MCF 10A (cell line): ENCODE measurements around the gene PTGES3L. TPM values are rescaled to one million over a fixed set of nuclear protein-coding genes. Genes with fewer than 3 reads are reported as not detected.
A peak's percentile ranks its signal among the peaks of the same experiment; 100 is the strongest.
"Not testable (repeated sequence)": the region's sequence is repeated elsewhere in the genome, so short reads cannot be mapped to it uniquely, and the experiment has no call there.

ENCODE experiments used
- BruUV-seq: library from RNA; stranded (reverse); fragments of 400-500 nt; replicated peaks from 2 replicates; lab custom pipeline; 2021; lab: Mats Ljungman, UMichigan
- CTCF ChIA-PET: fragments of 300-600 bp; sonication (Branson Sonifier 250); formaldehyde crosslinking; extraction: SDS; loops from one replicate; lab custom pipeline; 2021; ENCODE audit warnings: antibody characterized with exemption, inconsistent platforms; lab: Yijun Ruan, JAX
- POLR2A ChIA-PET: fragments of 300-600, 350-650 bp; sonication (Branson Sonifier 250); formaldehyde crosslinking; extraction: SDS; loops from one replicate; lab custom pipeline; 2020; ENCODE audit warnings: antibody characterized with exemption, inconsistent platforms; lab: Yijun Ruan, JAX
- DNase-seq: peaks from one replicate; pipeline ENCODE4 v3.0.0-alpha.2; 2018; ENCODE audit not compliant: unreplicated experiment
- H3K27ac Mint-ChIP-seq: one replicate; pipeline ENCODE4 v1.8.0; 2022; ENCODE audit warnings: mild to moderate bottlenecking, low read depth, mixed read lengths; ENCODE audit not compliant: unreplicated experiment
- H3K27me3 Mint-ChIP-seq: one replicate; pipeline ENCODE4 v1.8.0; 2022; ENCODE audit warnings: mixed read lengths; ENCODE audit not compliant: insufficient read depth, unreplicated experiment
- H3K36me3 Mint-ChIP-seq: one replicate; pipeline ENCODE4 v1.8.0; 2022; ENCODE audit warnings: mild to moderate bottlenecking, moderate library complexity, mixed read lengths; ENCODE audit not compliant: insufficient read depth, unreplicated experiment
- H3K4me1 Mint-ChIP-seq: one replicate; pipeline ENCODE4 v1.8.0; 2022; ENCODE audit warnings: mixed read lengths; ENCODE audit not compliant: insufficient read depth, unreplicated experiment
- H3K4me3 Mint-ChIP-seq: one replicate; pipeline ENCODE4 v1.8.0; 2022; ENCODE audit warnings: mild to moderate bottlenecking, moderate library complexity, mixed read lengths; ENCODE audit not compliant: unreplicated experiment
- H3K9me3 Mint-ChIP-seq: one replicate; pipeline ENCODE4 v1.8.0; 2022; ENCODE audit warnings: mixed read lengths; ENCODE audit not compliant: unreplicated experiment
- intact Hi-C: fragments of 100-400 bp; cut with micrococcal nuclease; formaldehyde crosslinking; loops from 2 replicates; pipeline ENCODE4 v1.14.1; 2022
- total RNA-seq: library from RNA; stranded (reverse); gene quantifications from 2 replicates; pipeline ENCODE4 v1.2.3, GENCODE V29; 2022
- TF ChIP-seq, protein P1 (sequence below): fragments of 200-600 bp; IDR thresholded peaks from one replicate; pipeline ENCODE4 v1.8.0; 2022; ENCODE audit warnings: antibody characterized with exemption, mild to moderate bottlenecking; ENCODE audit not compliant: unreplicated experiment

PTGES3L gene
- total RNA-seq, 1 experiment from 2014 or later: 0.96 TPM

GRCh38 chr17:42922294-42922693, 57.6 kb downstream of the PTGES3L start:
- ChIA-PET CTCF (interaction anchor here (0.6 kb wide), 1 partner anchor 15 kb away, joined by 3 read pairs; no protein-coding TSS in a partner anchor), POLR2A (interaction anchor here (1.0 kb wide), 1 partner anchor 77 kb away, joined by 3 read pairs; the partner anchor contains the start of gene AOC2)
- intact Hi-C loops: no loop called here
- no peaks in the 10 kb centered on the region for H3K36me3 Mint-ChIP-seq
- H3K4me1 Mint-ChIP-seq: no peaks in the 10 kb centered on the region
- TF ChIP-seq, protein P1, sequence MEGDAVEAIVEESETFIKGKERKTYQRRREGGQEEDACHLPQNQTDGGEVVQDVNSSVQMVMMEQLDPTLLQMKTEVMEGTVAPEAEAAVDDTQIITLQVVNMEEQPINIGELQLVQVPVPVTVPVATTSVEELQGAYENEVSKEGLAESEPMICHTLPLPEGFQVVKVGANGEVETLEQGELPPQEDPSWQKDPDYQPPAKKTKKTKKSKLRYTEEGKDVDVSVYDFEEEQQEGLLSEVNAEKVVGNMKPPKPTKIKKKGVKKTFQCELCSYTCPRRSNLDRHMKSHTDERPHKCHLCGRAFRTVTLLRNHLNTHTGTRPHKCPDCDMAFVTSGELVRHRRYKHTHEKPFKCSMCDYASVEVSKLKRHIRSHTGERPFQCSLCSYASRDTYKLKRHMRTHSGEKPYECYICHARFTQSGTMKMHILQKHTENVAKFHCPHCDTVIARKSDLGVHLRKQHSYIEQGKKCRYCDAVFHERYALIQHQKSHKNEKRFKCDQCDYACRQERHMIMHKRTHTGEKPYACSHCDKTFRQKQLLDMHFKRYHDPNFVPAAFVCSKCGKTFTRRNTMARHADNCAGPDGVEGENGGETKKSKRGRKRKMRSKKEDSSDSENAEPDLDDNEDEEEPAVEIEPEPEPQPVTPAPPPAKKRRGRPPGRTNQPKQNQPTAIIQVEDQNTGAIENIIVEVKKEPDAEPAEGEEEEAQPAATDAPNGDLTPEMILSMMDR: no peak
- peaks cover 17% of the 10 kb centered on the region for H3K27me3 Mint-ChIP-seq
- H3K27ac Mint-ChIP-seq: no peak overlapping the region
- H3K9me3 Mint-ChIP-seq: no peaks in the 10 kb centered on the region
- no TSS peak for BruUV-seq
- H3K4me3 Mint-ChIP-seq: no peak overlapping the region
- no peak for DNase-seq

DNA sequence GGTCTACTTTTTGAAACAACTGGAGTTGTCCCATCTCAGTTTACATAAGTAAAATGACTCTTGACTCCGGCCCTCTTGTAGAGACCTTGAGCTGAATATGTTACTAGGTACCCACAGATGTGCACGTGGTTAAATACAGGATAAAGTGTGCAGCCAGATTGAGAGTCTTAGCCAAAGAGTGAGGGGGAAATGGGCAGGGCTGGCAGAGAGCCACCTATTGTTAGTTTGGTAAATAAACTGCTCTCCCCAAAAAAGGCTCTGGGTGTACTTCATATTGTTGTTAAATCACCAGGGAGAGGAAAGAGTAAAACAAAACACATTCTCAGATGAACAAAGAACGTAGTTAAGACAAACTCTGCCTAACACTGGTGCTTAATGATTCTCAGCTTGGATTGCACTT, 59.0 kb downstream of the PTGES3L start:
- Mint-ChIP-seq H3K27me3 (peaks cover 17% of the 10 kb centered on the region), H3K9me3 (no peaks in the 10 kb centered on the region), H3K4me1 (no peaks in the 10 kb centered on the region), H3K4me3 (no peak overlapping the region), H3K27ac (no peak overlapping the region), H3K36me3 (no peaks in the 10 kb centered on the region)
- ChIA-PET CTCF (interaction anchor here (0.9 kb wide), 1 partner anchor 78 kb away, joined by 4 read pairs; no protein-coding TSS in a partner anchor), POLR2A (interaction anchor here (1.2 kb wide), 1 partner anchor 9 kb away, joined by 3 read pairs; no protein-coding TSS in a partner anchor)
- no peak for DNase-seq
- TF ChIP-seq, protein P1: no peak
- BruUV-seq: no TSS peak
- intact Hi-C loops: no loop called here

DNA sequence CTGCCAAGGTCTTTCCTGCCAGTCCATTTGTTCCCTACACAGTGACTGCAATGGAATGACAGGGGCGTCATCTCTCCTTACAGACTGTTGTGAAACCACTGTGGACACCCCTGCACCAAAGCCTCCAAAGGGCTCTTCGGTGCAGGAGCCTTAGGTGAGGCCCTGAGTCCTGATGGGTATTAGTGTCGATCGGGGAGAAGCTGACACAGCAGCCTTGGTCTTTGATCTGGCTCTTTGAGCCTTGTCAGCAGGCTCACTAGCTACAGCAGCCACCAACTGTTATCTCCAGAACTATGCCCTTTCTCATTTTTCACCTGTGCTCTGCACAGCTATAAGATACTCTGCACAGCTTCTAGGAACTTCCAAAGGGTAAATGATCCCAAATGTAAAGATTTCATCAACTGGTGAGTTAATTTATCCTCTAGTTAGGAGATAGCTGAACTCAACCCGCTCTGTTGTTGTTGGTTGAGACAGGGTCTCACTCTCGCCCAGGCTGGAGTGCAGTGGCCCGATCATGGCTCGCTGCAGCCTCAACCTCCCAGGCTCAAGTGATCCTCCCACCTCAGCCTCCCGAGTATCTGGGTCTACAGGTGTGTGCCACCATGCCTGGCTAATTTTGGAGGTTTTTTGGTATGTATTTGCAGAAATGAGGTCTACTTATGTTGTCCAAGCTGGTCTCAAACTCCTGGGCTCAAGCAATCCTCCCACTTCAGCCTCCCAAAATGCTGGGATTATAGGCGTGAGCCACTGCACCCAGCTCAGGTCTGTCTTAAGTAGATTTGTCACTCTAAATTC, 59.6 kb downstream of the PTGES3L start:
- Mint-ChIP-seq H3K36me3 (no peaks in the 10 kb centered on the region), H3K4me3 (no peak overlapping the region), H3K27ac (no peak overlapping the region), H3K4me1 (no peaks in the 10 kb centered on the region), H3K27me3 (peaks cover 17% of the 10 kb centered on the region), H3K9me3 (no peaks in the 10 kb centered on the region)
- intact Hi-C loops: no loop called here
- TF ChIP-seq, protein P1: no peak
- CTCF ChIA-PET: interaction anchor here (0.6 to 0.9 kb wide), 3 partner anchors 18 to 77 kb away, joined by 3 to 10 read pairs (median 4); no protein-coding TSS in a partner anchor
- DNase-seq: no peak
- POLR2A ChIA-PET: interaction anchor here (0.8 to 1.2 kb wide), 2 partner anchors 8 kb away, joined by 3 to 6 read pairs; no protein-coding TSS in a partner anchor
- BruUV-seq: no TSS peak

DNA sequence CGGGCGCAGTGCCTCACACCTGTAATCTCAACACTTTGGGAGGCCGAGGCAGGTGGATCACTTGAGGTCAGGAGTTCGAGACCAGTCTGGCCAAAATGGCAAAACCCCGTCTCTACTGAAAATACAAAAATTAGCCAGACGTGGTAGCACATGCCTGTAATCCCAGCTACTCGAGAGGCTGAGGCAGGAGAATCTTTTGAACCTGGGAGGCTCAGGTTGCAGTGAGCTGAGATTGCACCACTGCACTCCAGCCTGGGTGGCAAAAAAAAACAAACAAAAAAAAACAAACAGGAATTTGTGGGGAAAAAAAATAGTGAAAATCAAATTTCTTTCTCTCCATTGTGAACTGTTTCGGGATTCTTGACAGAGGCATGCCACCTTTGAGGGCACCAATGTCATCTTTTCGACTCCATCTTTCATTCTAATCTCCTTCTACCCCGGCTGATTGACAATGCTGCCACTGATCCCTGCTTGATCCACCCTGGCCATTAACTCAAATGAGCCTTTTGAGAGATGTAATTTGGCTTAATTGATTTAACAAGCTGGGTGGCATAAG, 60.3 kb downstream of the PTGES3L start:
- BruUV-seq, H3K4me1 Mint-ChIP-seq, DNase-seq, H3K4me3 Mint-ChIP-seq, H3K36me3 Mint-ChIP-seq, intact Hi-C loops, H3K9me3 Mint-ChIP-seq: not testable (repeated sequence)
- ChIA-PET POLR2A (interaction anchor here (0.8 to 1.2 kb wide), 4 partner anchors 8 to 72 kb away, joined by 3 to 6 read pairs (median 4); no protein-coding TSS in a partner anchor), CTCF (interaction anchor here (0.6 to 0.7 kb wide), 2 partner anchors 19 to 77 kb away, joined by 3 to 10 read pairs; no protein-coding TSS in a partner anchor)
- H3K27me3 Mint-ChIP-seq: peaks cover 17% of the 10 kb centered on the region
- H3K27ac Mint-ChIP-seq: peak overlapping the region; percentile 77
